Pancreas (tissue), 10 donors: ENCODE data around the gene OLIG1. TPM values are rescaled to one million over a fixed set of nuclear protein-coding genes. Genes with fewer than 3 reads are reported as not detected.
A peak's percentile ranks its signal among the peaks of the same experiment; 100 is the strongest.

Experiments used
- ATAC-seq, 4 donors: fragments of 200-7000 bp; cut with Tn5 transposase; one replicate each; pipeline versions ENCODE4 v1.8.0 to v1.9.1; 2020; ENCODE audit warnings: mild to moderate bottlenecking in 4 of 4, moderate library complexity in 4 of 4
- DNase-seq, 6 donors: peaks; one replicate each; pipeline ENCODE4 v3.0.0-alpha.2; 2020
- FAIRE-seq: peaks from 2 replicates; lab custom pipeline; 2012; peaks lifted over from hg19 to GRCh38; lab: Jason Lieb, UNC
- H3K27ac ChIP-seq, 4 donors: fragments of 200-600 bp; sonication (generic); 1 replicate in 3 of 4; 2 replicates in 1 of 4; pipeline versions ENCODE4 v1.5.0 to v1.8.0; 2020
- H3K27me3 ChIP-seq, 4 donors: fragments of 200-600 bp; one replicate each; pipeline ENCODE4 v1.8.0; 2021
- H3K36me3 ChIP-seq, 3 donors: fragments of 200-600 bp; sonication (generic) in 1 of 3; one replicate each; pipeline versions ENCODE4 v1.5.0 to v1.8.0; 2020 to 2021
- H3K4me1 ChIP-seq, 3 donors: fragments of 200-600 bp; one replicate each; pipeline ENCODE4 v1.8.0; 2021
- H3K4me3 ChIP-seq, 4 donors: fragments of 200-600 bp; sonication (generic) in 2 of 4; one replicate each; pipeline versions ENCODE4 v1.5.0 to v1.8.0; 2020 to 2021
- H3K9me3 ChIP-seq, 4 donors: fragments of 200-600 bp; one replicate each; pipeline ENCODE4 v1.8.0; 2021
- CTCF ChIP-seq, 4 donors: fragments of 200-600 bp; sonication (generic) in 3 of 4; IDR thresholded peaks; one replicate each; pipeline versions ENCODE4 v1.5.0 to v1.8.0; 2021; ENCODE audit warnings: antibody characterized with exemption in 4 of 4
- WGBS, 2 donors: extraction: QIAGEN DNeasy Blood & Tissue Kit; methylation state at CpG; one replicate each; pipeline ENCODE4 v1.1.7; 2013; 5-methylcytosine and 5-hydroxymethylcytosine counted together
- intact Hi-C, 3 donors: fragments of 100-400 bp; cut with DNase I; formaldehyde crosslinking; loops; one replicate each; pipeline versions ENCODE4 v1.11.1 to v1.14.2; 2022
- polyA plus RNA-seq, 2 donors: library from polyadenylated mRNA; stranded (reverse); fragments of 200-250 nt; gene quantifications; one replicate each; pipeline ENCODE4 v1.2.3, GENCODE V29; 2013
- total RNA-seq, 6 donors: library from RNA; stranded (reverse); fragmentation: NEBNext Ultra II Directional in 4 of 6; extraction: Animal tissue kit (Norgen Biotek cat#: 25700) in 4 of 6; gene quantifications; one replicate each; pipeline versions ENCODE4 v1.2.1 to v1.2.4, GENCODE V29; 2021 to 2023
- donor health status: healthy with polysubstance abuse.
- donor health status: DM: no; HTN: no; CAD: no; lungs with moderate emphysema.
- donor health status: DM: no; HTN: no; CAD: no.
- donor health status: control.
- donor health status: control.
- donor health status: Bipolar disorder and iron deficiency.
- donor health status: DM: yes; HTN: yes; CAD: no.
- donor health status: DM: no; HTN: no; CAD: no.
- donor health status: DM: no; HTN: no; CAD: no.
- donor health status: DM: yes; HTN: yes; CAD: no.

OLIG1 gene
- total and polyA plus RNA-seq, 8 donors, result 0.09 to 0.51 (median 0.19) TPM; not detected in 3

DNA sequence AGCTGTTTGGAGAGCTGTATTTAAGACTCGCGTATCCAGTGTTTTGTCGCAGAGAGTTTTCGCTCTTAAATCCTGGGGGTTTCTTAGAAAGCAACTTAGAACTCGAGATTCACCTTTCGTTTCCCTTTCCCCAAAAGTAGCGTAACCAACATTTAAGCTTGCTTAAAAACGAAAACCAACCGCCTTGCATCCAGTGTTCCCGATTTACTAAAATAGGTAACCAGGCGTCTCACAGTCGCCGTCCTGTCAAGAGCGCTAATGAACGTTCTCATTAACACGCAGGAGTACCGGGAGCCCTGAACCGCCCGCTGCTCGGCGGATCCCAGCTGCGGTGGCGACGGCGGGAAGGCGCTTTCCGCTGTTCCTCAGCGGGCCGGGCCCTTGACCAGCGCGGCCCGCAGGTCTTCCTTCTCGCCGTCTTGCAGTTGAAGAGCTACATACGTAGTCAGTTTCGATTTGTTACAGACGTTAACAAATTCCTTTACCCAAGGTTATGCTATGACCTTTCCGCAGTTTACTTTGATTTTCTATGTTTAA, 1.9 kb downstream of the OLIG1 start:
- no peaks in the 10 kb centered on the region for H3K36me3 ChIP-seq
- peak overlapping the region in 2 of 4 donors; percentile 26 to 49 for H3K4me3 ChIP-seq
- no peak for DNase-seq
- no peaks in the 10 kb centered on the region for H3K9me3 ChIP-seq
- intact Hi-C loops, result no loop called here
- no peak overlapping the region for H3K27ac ChIP-seq
- ATAC-seq, result peak in 3 of 4 donors; percentile 20 to 42 (median 37)
- peaks cover 0 to 8% (median 8%) of the 10 kb centered on the region in 3 donors for H3K4me1 ChIP-seq
- WGBS, 2 donors, result 3% methylated on average over 38 of the region's 38 CpGs
- no peak for FAIRE-seq
- peaks cover 0 to 55% (median 6%) of the 10 kb centered on the region in 4 donors for H3K27me3 ChIP-seq
- TF ChIP-seq CTCF (IDR thresholded peaks at IDR 0.05), result no peak

DNA sequence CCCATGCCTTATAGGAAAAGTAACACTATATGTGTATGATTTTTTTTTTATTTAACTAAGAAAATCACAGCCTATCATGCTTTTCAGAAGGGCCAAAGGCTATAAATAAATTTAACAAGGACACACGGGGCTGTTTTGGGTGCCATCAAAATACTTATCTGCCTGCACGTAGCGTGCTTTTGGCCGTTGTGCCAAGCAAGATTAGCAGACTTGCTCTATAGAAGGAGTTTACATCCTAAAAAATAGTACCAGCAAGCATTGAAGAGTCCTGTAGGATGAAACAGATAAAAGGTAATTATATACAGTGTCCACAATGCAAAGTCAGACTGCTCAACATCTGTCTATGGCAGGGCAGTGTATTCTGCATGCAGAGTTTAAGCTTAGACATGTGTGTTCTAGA, 3.7 kb downstream of the OLIG1 start:
- TF ChIP-seq CTCF (IDR thresholded peaks at IDR 0.05), result no peak
- peaks cover 0 to 8% (median 8%) of the 10 kb centered on the region in 3 donors for H3K4me1 ChIP-seq
- no peak overlapping the region for H3K27ac ChIP-seq
- intact Hi-C loops, result no loop called here
- H3K4me3 ChIP-seq, result no peak overlapping the region
- no peaks in the 10 kb centered on the region for H3K9me3 ChIP-seq
- peaks cover 0 to 39% (median 5%) of the 10 kb centered on the region in 4 donors for H3K27me3 ChIP-seq
- no peaks in the 10 kb centered on the region for H3K36me3 ChIP-seq
- 74 to 82% methylated on average over 4 of the region's 4 CpGs for WGBS, 2 donors
- no peak for DNase-seq
- no peak for FAIRE-seq
- no peak for ATAC-seq

GRCh38 chr21:33075128-33075527, 5.2 kb downstream of the OLIG1 start:
- intact Hi-C loops, result no loop called here
- no peaks in the 10 kb centered on the region for H3K9me3 ChIP-seq
- peaks cover 0 to 8% (median 5%) of the 10 kb centered on the region in 3 donors for H3K4me1 ChIP-seq
- peak in 1 of 4 donors; percentile 31 for ATAC-seq
- TF ChIP-seq CTCF (IDR thresholded peaks at IDR 0.05), result no peak
- FAIRE-seq, result no peak
- H3K27me3 ChIP-seq, result peaks cover 0 to 24% (median 0%) of the 10 kb centered on the region in 4 donors
- H3K36me3 ChIP-seq, result no peaks in the 10 kb centered on the region
- 41 to 52% methylated on average over 9 of the region's 9 CpGs for WGBS, 2 donors
- no peak for DNase-seq
- no peak overlapping the region for H3K27ac ChIP-seq
- no peak overlapping the region for H3K4me3 ChIP-seq

DNA sequence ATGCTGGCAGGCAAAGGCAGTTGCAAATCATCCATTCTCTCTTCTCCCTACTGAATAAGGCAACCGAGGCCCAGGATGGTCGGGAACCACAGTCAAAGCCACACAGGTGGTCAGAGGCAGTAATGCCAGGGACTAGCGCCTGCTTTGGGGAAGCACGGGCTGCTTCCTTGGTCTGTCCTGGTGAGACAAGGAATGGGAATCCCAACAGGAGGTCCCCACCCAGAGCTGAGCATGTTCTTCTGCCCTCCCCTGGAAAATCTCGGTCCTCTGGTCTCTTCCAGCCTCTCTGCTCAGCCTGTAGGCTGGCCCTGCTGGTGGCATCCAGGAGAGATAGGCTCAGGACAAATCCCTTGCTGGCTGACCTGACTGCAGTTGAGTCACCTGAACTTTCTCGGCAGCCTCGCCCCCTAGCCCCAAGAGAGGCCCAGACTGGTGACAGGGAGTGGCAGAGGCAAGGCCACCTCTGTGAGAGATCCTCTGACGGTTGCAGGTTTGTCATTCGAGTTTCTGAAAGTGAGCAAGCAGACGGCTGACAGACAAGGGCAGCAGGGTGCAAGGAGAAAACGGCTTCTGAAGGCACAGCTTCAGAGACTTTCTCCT, 5.8 kb downstream of the OLIG1 start:
- no peak for TF ChIP-seq CTCF (IDR thresholded peaks at IDR 0.05)
- H3K27me3 ChIP-seq, result peaks cover 0 to 24% (median 0%) of the 10 kb centered on the region in 4 donors

More for the DNA sequence above, 5.8 kb downstream of the OLIG1 start:
- 53 to 59% methylated on average over 11 of the region's 11 CpGs for WGBS, 2 donors
- no peak for DNase-seq
- intact Hi-C loops, result no loop called here
- H3K4me1 ChIP-seq, result peaks cover 0 to 8% (median 5%) of the 10 kb centered on the region in 3 donors
- no peak overlapping the region for H3K4me3 ChIP-seq
- no peak overlapping the region for H3K27ac ChIP-seq
- FAIRE-seq, result no peak
- no peaks in the 10 kb centered on the region for H3K9me3 ChIP-seq
- H3K36me3 ChIP-seq, result no peaks in the 10 kb centered on the region
- no peak for ATAC-seq
